OCI-LY1 (cell line): ENCODE measurements around the gene TOR1A.

Experiments
- H2AFZ ChIP-seq: fragments of 200-600 bp; sonication (generic), shearing (Covaris generic); 2 replicates; pipeline ENCODE4 v1.6.0; 2014; ENCODE audit warnings: antibody characterized with exemption, mild to moderate bottlenecking, low read length
- H3F3A ChIP-seq: fragments of 200-600 bp; sonication (generic), shearing (Covaris generic); 2 replicates; pipeline ENCODE4 v1.6.0; 2014; ENCODE audit warnings: mild to moderate bottlenecking, antibody characterized with exemption, low read length, moderate library complexity; ENCODE audit not compliant: insufficient read depth
- H3K27ac ChIP-seq: fragments of 200-600 bp; sonication (generic); 2 replicates; pipeline ENCODE4 v1.5.1; 2014; ENCODE audit warnings: low read length, mixed run types, mild to moderate bottlenecking, low read depth; ENCODE audit not compliant: poor library complexity, severe bottlenecking
- H3K27me3 ChIP-seq: fragments of 200-600 bp; sonication (generic); 2 replicates; pipeline ENCODE4 v1.6.0; 2014; ENCODE audit warnings: antibody characterized with exemption, mild to moderate bottlenecking, low read length, moderate library complexity; ENCODE audit not compliant: insufficient read depth
- H3K36me3 ChIP-seq: fragments of 200-600 bp; sonication (generic); 2 replicates; pipeline ENCODE4 v1.6.1; 2014; ENCODE audit warnings: mild to moderate bottlenecking, antibody characterized with exemption, low read length, moderate library complexity, mixed read lengths; ENCODE audit not compliant: insufficient read depth
- H3K4me1 ChIP-seq: fragments of 200-600 bp; sonication (generic); 2 replicates; pipeline ENCODE4 v1.5.1; 2014; ENCODE audit warnings: mild to moderate bottlenecking, low read length, moderate library complexity; ENCODE audit not compliant: insufficient read depth, severe bottlenecking
- H3K4me2 ChIP-seq: fragments of 200-600 bp; sonication (generic), shearing (Covaris generic); 2 replicates; pipeline ENCODE4 v1.6.1; 2014; ENCODE audit warnings: low read length
- H3K4me3 ChIP-seq: fragments of 200-600 bp; sonication (generic); 2 replicates; pipeline ENCODE4 v1.5.1; 2014; ENCODE audit warnings: low read length, low read depth, mild to moderate bottlenecking, mixed read lengths; ENCODE audit not compliant: poor library complexity, severe bottlenecking
- H3K79me2 ChIP-seq: fragments of 200-600 bp; shearing (Covaris generic); 2 replicates; pipeline ENCODE4 v1.6.1; 2016; ENCODE audit warnings: mixed run types, low read length, mixed read lengths; ENCODE audit not compliant: insufficient read depth
- H3K9ac ChIP-seq: fragments of 200-600 bp; sonication (generic), shearing (Covaris generic); 2 replicates; pipeline ENCODE4 v1.6.1; 2014; ENCODE audit warnings: mild to moderate bottlenecking, low read length, mixed read lengths
- H3K9me2 ChIP-seq: fragments of 200-600 bp; sonication (generic), shearing (Covaris generic); 2 replicates; pipeline ENCODE4 v1.6.1; 2014; ENCODE audit warnings: low read depth, mild to moderate bottlenecking, low read length, mixed read lengths
- H3K9me3 ChIP-seq: fragments of 200-600 bp; shearing (Covaris generic); 2 replicates; pipeline ENCODE4 v1.6.1; 2014; ENCODE audit warnings: low read length, mixed read lengths
- H4K20me1 ChIP-seq: fragments of 200-600 bp; sonication (generic), shearing (Covaris generic); 2 replicates; pipeline ENCODE4 v1.6.0; 2016; ENCODE audit warnings: mild to moderate bottlenecking, low read length; ENCODE audit not compliant: insufficient read depth
- EZH2 ChIP-seq: fragments of 200-600 bp; sonication (generic), shearing (Covaris generic); IDR thresholded peaks from 2 replicates; pipeline ENCODE4 v1.8.0; 2017; ENCODE audit warnings: borderline replicate concordance, mixed run types, mild to moderate bottlenecking, antibody characterized with exemption, low read length, moderate library complexity, mixed read lengths
- TF ChIP-seq, protein P1 (sequence below): fragments of 200-600 bp; sonication (generic), shearing (Covaris generic); IDR thresholded peaks from 2 replicates; pipeline ENCODE4 v1.5.1; 2017; ENCODE audit warnings: mild to moderate bottlenecking, antibody characterized with exemption, low read length, moderate library complexity, mixed read lengths

TOR1A gene

DNA sequence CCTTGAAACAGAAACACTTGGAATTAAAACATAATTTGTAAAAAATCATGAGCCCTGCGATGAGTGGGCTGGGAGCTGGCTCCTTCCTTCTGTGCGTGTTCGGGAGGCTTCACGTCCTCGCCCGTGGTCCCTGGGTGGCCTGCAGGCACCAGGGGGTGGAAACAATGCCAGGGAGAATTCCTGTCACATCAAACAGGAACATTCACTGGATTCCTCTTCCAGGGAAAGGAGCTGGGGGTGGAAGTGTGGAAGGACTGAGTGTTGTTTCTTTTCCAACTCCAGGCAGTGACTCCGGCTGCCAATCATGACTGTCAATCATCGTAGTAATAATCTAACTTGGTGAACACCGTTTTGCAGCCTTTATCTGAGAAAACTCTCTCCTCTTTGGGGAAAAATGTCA lies 10.3 kb downstream of the TOR1A start:
- H3K79me2 ChIP-seq, result no peaks in the 10 kb centered on the region
- H3K9me2 ChIP-seq, result no peaks in the 10 kb centered on the region
- H3F3A ChIP-seq, result no peaks in the 10 kb centered on the region
- H3K27ac ChIP-seq, result no peak overlapping the region
- H3K4me2 ChIP-seq, result no peak overlapping the region
- peaks cover 88% of the 10 kb centered on the region for H3K36me3 ChIP-seq
- no peaks in the 10 kb centered on the region for H3K9me3 ChIP-seq
- no peak overlapping the region for H3K4me3 ChIP-seq
- no peak overlapping the region for H2AFZ ChIP-seq
- no peaks in the 10 kb centered on the region for H4K20me1 ChIP-seq
- H3K4me1 ChIP-seq, result no peaks in the 10 kb centered on the region
- no peaks in the 10 kb centered on the region for H3K27me3 ChIP-seq
- no peak overlapping the region for H3K9ac ChIP-seq
- TF ChIP-seq, protein P1, sequence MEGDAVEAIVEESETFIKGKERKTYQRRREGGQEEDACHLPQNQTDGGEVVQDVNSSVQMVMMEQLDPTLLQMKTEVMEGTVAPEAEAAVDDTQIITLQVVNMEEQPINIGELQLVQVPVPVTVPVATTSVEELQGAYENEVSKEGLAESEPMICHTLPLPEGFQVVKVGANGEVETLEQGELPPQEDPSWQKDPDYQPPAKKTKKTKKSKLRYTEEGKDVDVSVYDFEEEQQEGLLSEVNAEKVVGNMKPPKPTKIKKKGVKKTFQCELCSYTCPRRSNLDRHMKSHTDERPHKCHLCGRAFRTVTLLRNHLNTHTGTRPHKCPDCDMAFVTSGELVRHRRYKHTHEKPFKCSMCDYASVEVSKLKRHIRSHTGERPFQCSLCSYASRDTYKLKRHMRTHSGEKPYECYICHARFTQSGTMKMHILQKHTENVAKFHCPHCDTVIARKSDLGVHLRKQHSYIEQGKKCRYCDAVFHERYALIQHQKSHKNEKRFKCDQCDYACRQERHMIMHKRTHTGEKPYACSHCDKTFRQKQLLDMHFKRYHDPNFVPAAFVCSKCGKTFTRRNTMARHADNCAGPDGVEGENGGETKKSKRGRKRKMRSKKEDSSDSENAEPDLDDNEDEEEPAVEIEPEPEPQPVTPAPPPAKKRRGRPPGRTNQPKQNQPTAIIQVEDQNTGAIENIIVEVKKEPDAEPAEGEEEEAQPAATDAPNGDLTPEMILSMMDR, result no peak
- TF ChIP-seq EZH2, result no peak

GRCh38 chr9:129812385-129812784 lies 11.6 kb downstream of the TOR1A start:
- no peaks in the 10 kb centered on the region for H3K79me2 ChIP-seq
- no peaks in the 10 kb centered on the region for H3K9me3 ChIP-seq
- no peak overlapping the region for H2AFZ ChIP-seq
- TF ChIP-seq, protein P1, result no peak
- TF ChIP-seq EZH2, result no peak
- no peaks in the 10 kb centered on the region for H3K9me2 ChIP-seq
- no peak overlapping the region for H3K9ac ChIP-seq
- H3K36me3 ChIP-seq, result peaks cover 83% of the 10 kb centered on the region
- H3K27ac ChIP-seq, result no peak overlapping the region
- no peak overlapping the region for H3K4me2 ChIP-seq
- no peaks in the 10 kb centered on the region for H3F3A ChIP-seq
- no peaks in the 10 kb centered on the region for H4K20me1 ChIP-seq
- no peaks in the 10 kb centered on the region for H3K27me3 ChIP-seq
- no peak overlapping the region for H3K4me3 ChIP-seq
- no peaks in the 10 kb centered on the region for H3K4me1 ChIP-seq

DNA sequence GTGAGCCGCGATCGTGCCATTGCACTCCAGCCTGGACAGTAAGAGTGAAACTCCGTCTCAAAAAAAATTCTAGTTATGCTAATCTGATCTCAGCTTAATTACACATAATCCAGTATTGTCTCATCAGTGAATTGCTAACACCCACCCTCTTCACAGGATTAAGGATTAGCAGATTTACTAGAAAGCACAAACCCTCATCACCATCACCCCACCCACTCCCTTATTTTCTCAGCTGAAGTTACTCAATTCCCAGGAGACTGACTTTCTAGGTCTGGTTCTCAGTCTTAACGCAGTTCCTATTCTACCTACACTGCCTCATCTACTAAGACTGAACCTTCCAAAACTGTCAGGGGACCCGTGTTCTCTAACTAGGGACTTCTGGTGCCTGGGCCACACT lies 12.0 kb downstream of the TOR1A start:
- H3K4me1 ChIP-seq, result no peaks in the 10 kb centered on the region
- peaks cover 84% of the 10 kb centered on the region for H3K36me3 ChIP-seq
- no peaks in the 10 kb centered on the region for H3F3A ChIP-seq

More for the DNA sequence above, 12.0 kb downstream of the TOR1A start:
- H2AFZ ChIP-seq, result no peak overlapping the region
- no peak overlapping the region for H3K9ac ChIP-seq
- H4K20me1 ChIP-seq, result no peaks in the 10 kb centered on the region
- TF ChIP-seq, protein P1, result no peak
- no peak for TF ChIP-seq EZH2
- no peak overlapping the region for H3K4me2 ChIP-seq
- H3K9me3 ChIP-seq, result no peaks in the 10 kb centered on the region
- H3K79me2 ChIP-seq, result no peaks in the 10 kb centered on the region
- H3K27ac ChIP-seq, result no peak overlapping the region
- no peaks in the 10 kb centered on the region for H3K9me2 ChIP-seq
- H3K4me3 ChIP-seq, result no peak overlapping the region
- no peaks in the 10 kb centered on the region for H3K27me3 ChIP-seq
